Keratinocyte (primary cell): ENCODE results near the gene TELO2. TPM values are rescaled to one million over a fixed set of nuclear protein-coding genes. Genes with fewer than 3 reads are reported as not detected.

Source experiments
- DNase-seq: peaks from one replicate; pipeline ENCODE4 v3.0.0-alpha.2; 2011; ENCODE audit warnings: low read depth, missing footprints, low spot score
- FAIRE-seq: peaks from 2 replicates; lab custom pipeline; 2011; peaks lifted over from hg19 to GRCh38; lab: Jason Lieb, UNC
- H2AFZ ChIP-seq: 2 replicates; pipeline ENCODE4 v1.6.0; 2012; ENCODE audit warnings: low read length, control low read depth, inconsistent platforms; ENCODE audit not compliant: control insufficient read depth
- H3K27ac ChIP-seq: 2 replicates; pipeline ENCODE4 v1.5.1; 2011; ENCODE audit warnings: low read length; ENCODE audit not compliant: control insufficient read depth, insufficient read depth
- H3K27me3 ChIP-seq: 3 replicates; pipeline ENCODE4 v1.6.0; 2011; ENCODE audit warnings: low read length; ENCODE audit not compliant: control insufficient read depth, insufficient read depth; ENCODE audit errors: extremely low read depth
- H3K36me3 ChIP-seq, 2 experiments: 2 replicates in 1 of 2; 3 replicates in 1 of 2; pipeline ENCODE4 v1.5.1; 2011; ENCODE audit warnings: low read length in 2 of 2, mild to moderate bottlenecking in 1 of 2; ENCODE audit not compliant: control insufficient read depth in 2 of 2, insufficient read depth in 2 of 2; ENCODE audit errors: extremely low read depth in 1 of 2
- H3K4me1 ChIP-seq: 3 replicates; pipeline ENCODE4 v1.5.1; 2011; ENCODE audit warnings: low read length; ENCODE audit not compliant: control insufficient read depth, insufficient read depth; ENCODE audit errors: extremely low read depth
- H3K4me2 ChIP-seq: 3 replicates; pipeline ENCODE4 v1.6.0; 2011; ENCODE audit warnings: low read depth, low read length; ENCODE audit not compliant: control insufficient read depth, insufficient read depth; ENCODE audit errors: extremely low read depth
- H3K4me3 ChIP-seq, 3 experiments: fragments of 200-600 bp in 1 of 3; sonication (generic) in 1 of 3; 2 replicates in 2 of 3; 3 replicates in 1 of 3; pipeline ENCODE4 v1.5.1; 2011 to 2016; ENCODE audit warnings: low read length in 3 of 3, mild to moderate bottlenecking in 3 of 3, control low read depth in 2 of 3, inconsistent platforms in 1 of 3, low read depth in 1 of 3, mixed read lengths in 1 of 3, mixed run types in 1 of 3, moderate library complexity in 1 of 3; ENCODE audit not compliant: control insufficient read depth in 2 of 3, insufficient read depth in 2 of 3; ENCODE audit errors: extremely low read depth in 1 of 3
- H3K79me2 ChIP-seq: 2 replicates; pipeline ENCODE4 v1.6.0; 2012; ENCODE audit warnings: low read length; ENCODE audit not compliant: control insufficient read depth, insufficient read depth
- H3K9ac ChIP-seq: 3 replicates; pipeline ENCODE4 v1.6.0; 2011; ENCODE audit warnings: low read length; ENCODE audit not compliant: control insufficient read depth, insufficient read depth; ENCODE audit errors: extremely low read depth
- H3K9me1 ChIP-seq: 3 replicates; pipeline ENCODE4 v1.6.0; 2011; ENCODE audit warnings: low read length; ENCODE audit not compliant: control insufficient read depth, insufficient read depth; ENCODE audit errors: extremely low read depth
- H3K9me3 ChIP-seq: 2 replicates; pipeline ENCODE4 v1.5.1; 2012; ENCODE audit warnings: low read depth, low read length; ENCODE audit not compliant: control insufficient read depth
- H4K20me1 ChIP-seq: 3 replicates; pipeline ENCODE4 v1.6.0; 2011; ENCODE audit warnings: low read length; ENCODE audit not compliant: control insufficient read depth, insufficient read depth; ENCODE audit errors: extremely low read depth
- EZH2 ChIP-seq: IDR thresholded peaks from one replicate; pipeline ENCODE4 v1.6.1; 2012; ENCODE audit warnings: inconsistent platforms, mild to moderate bottlenecking, low read length, moderate library complexity
- dilution Hi-C: fragments of 300-500 bp; cut with MboI; formaldehyde crosslinking; loops from one replicate; pipeline ENCODE4 v1.7.0; 2020; ENCODE audit warnings: low sequenced_read_pairs; ENCODE audit not compliant: extremely low pct_ligation_motif_present
- polyA plus RNA-seq, 5 experiments: library from polyadenylated mRNA; depleted of rRNA in 3 of 5; stranded (reverse) in 3 of 5; stranded (forward) in 1 of 5; unstranded in 1 of 5; fragments of >200 nt; gene quantifications; 1 replicate in 1 of 5; 2 replicates in 3 of 5; 3 replicates in 1 of 5; pipeline versions ENCODE4 v1.2.1 to v1.2.3, GENCODE V29; 2011 to 2012; ENCODE audit warnings: missing spikeins in 2 of 5, low read depth in 1 of 5, low replicate concordance in 1 of 5
- TF ChIP-seq, protein P1 (sequence below), 3 experiments: IDR thresholded peaks in 1 of 3; conservative IDR thresholded peaks in 1 of 3; optimal IDR thresholded peaks in 1 of 3; 2 replicates in 2 of 3; 3 replicates in 1 of 3; pipeline versions ENCODE3 to v1.5.1; 2011; ENCODE audit warnings: low read length in 3 of 3, mild to moderate bottlenecking in 3 of 3, moderate library complexity in 2 of 3, control low read depth in 1 of 3, inconsistent platforms in 1 of 3; ENCODE audit not compliant: insufficient read depth in 2 of 3; ENCODE audit errors: extremely low read depth in 1 of 3

The TELO2 gene
- polyA plus RNA-seq, 1 donor (not counting 4 experiments of a cell fraction or from before 2014, with no cell fraction given), result 7.9 TPM

- no peak overlapping the region for H3K27ac ChIP-seq
- no peak for FAIRE-seq
- no peaks in the 10 kb centered on the region for H3K36me3 ChIP-seq
- dilution Hi-C loops, result no loop called here
- no peaks in the 10 kb centered on the region for H3K9me1 ChIP-seq
- H3K79me2 ChIP-seq, result peaks cover 43% of the 10 kb centered on the region
- H3K4me3 ChIP-seq, result no peak overlapping the region
- no peak overlapping the region for H3K4me2 ChIP-seq
- no peak overlapping the region for H3K9ac ChIP-seq
- no peak for TF ChIP-seq EZH2
- TF ChIP-seq, protein P1, sequence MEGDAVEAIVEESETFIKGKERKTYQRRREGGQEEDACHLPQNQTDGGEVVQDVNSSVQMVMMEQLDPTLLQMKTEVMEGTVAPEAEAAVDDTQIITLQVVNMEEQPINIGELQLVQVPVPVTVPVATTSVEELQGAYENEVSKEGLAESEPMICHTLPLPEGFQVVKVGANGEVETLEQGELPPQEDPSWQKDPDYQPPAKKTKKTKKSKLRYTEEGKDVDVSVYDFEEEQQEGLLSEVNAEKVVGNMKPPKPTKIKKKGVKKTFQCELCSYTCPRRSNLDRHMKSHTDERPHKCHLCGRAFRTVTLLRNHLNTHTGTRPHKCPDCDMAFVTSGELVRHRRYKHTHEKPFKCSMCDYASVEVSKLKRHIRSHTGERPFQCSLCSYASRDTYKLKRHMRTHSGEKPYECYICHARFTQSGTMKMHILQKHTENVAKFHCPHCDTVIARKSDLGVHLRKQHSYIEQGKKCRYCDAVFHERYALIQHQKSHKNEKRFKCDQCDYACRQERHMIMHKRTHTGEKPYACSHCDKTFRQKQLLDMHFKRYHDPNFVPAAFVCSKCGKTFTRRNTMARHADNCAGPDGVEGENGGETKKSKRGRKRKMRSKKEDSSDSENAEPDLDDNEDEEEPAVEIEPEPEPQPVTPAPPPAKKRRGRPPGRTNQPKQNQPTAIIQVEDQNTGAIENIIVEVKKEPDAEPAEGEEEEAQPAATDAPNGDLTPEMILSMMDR (optimal IDR thresholded peaks at IDR 0.05 in 1 of 3, IDR thresholded peaks at IDR 0.05 in 1 of 3, conservative IDR thresholded peaks at IDR 0.05 in 1 of 3; ENCODE audit: extremely low read depth in 1 of 3, insufficient read depth in 2 of 3, low read length in 3 of 3), result no peak
- H2AFZ ChIP-seq, result no peak overlapping the region
- no peak for DNase-seq
- H3K9me3 ChIP-seq, result no peaks in the 10 kb centered on the region
- H3K27me3 ChIP-seq, result no peaks in the 10 kb centered on the region
- peaks cover 14% of the 10 kb centered on the region for H3K4me1 ChIP-seq
- no peaks in the 10 kb centered on the region for H4K20me1 ChIP-seq
Observed at GRCh38 chr16:1472974-1473373, 20.2 kb upstream of the TELO2 start.

DNA sequence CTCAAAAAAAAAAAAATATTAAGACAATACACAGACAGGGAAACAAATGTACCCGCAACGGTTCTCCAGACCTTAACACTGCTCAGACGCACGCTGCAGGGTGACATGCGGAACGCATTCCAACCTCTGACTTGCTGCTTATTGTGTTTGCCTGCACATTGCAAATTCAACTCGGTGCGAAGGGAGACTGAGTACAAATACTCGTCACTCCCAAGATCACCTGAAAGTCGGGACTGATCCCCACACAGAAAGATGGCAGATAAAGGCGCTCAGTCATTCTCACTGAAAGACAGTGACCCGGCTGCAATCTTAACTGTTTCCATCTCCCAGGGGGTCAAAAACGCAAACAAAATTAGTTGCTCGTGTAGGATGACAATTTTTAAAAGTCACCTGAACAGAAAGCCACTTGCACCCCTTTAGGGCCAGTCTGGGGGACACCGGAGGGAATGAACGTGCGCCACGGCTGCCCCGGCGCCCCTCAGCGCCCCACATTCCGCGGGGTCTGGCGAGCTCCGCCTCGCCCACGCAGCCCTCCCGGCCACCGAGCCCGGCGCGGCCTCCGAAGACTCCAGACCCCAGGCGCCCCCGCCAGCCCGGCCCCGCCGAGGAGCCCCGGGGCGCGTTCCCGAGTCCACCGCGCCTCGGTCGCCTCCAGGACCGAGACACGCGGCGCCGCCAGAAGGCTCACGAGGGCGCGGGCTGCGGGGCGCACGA lies 18.9 kb upstream of the TELO2 start:
- Histone ChIP-seq H3K4me2 (peak overlapping the region; percentile 97), H3K36me3 (no peaks in the 10 kb centered on the region), H2AFZ (peak overlapping the region; percentile 33), H3K4me3 (peak overlapping the region; percentile 67 to 84 (median 76)), H3K9me3 (no peaks in the 10 kb centered on the region), H3K79me2 (peaks cover 38% of the 10 kb centered on the region), H3K9me1 (no peaks in the 10 kb centered on the region), H4K20me1 (no peaks in the 10 kb centered on the region), H3K27me3 (no peaks in the 10 kb centered on the region), H3K27ac (peak overlapping the region; percentile 77), H3K9ac (peak overlapping the region; percentile 89), H3K4me1 (peaks cover 14% of the 10 kb centered on the region)
- FAIRE-seq, result no peak
- dilution Hi-C loops, result no loop called here
- no peak for TF ChIP-seq EZH2
- TF ChIP-seq, protein P1 (optimal IDR thresholded peaks at IDR 0.05 in 1 of 3, IDR thresholded peaks at IDR 0.05 in 1 of 3, conservative IDR thresholded peaks at IDR 0.05 in 1 of 3; ENCODE audit: extremely low read depth in 1 of 3, insufficient read depth in 2 of 3, low read length in 3 of 3), result no peak
- DNase-seq, result no peak
